HG03558 (cell line): ENCODE data around the gene LRRC4B.

ENCODE experiments used
- ATAC-seq: cut with Tn5 transposase; IDR thresholded peaks from one replicate; pipeline ENCODE4 v1.9.1; 2021; ENCODE audit warnings: moderate number of reproducible peaks; ENCODE audit not compliant: unreplicated experiment; ENCODE audit errors: extremely low read depth

Gene LRRC4B

DNA sequence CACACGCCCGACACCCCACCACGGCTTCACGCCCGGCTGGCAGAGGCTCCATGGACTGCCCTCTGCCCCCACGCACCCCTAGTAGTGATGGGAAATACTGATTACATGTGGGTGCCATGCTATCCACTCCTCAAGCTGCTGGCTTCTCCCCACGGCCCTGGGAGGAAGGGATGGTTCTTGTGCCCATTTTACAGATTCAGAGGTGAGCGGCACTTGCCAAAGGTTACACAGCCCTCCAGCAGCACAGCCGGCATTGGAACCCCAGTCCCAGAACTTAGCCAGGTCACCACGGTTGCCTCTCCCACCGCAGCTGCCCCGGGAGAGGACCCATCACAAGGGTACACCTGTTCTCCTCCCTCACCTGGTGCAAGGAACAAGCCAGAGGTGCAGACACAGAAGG is 13.2 kb downstream of the LRRC4B start:
- ATAC-seq = no peak

- ATAC-seq = no peak
These were observed 14.0 kb downstream of the LRRC4B start for GRCh38 chr19:50554212-50554611.

DNA sequence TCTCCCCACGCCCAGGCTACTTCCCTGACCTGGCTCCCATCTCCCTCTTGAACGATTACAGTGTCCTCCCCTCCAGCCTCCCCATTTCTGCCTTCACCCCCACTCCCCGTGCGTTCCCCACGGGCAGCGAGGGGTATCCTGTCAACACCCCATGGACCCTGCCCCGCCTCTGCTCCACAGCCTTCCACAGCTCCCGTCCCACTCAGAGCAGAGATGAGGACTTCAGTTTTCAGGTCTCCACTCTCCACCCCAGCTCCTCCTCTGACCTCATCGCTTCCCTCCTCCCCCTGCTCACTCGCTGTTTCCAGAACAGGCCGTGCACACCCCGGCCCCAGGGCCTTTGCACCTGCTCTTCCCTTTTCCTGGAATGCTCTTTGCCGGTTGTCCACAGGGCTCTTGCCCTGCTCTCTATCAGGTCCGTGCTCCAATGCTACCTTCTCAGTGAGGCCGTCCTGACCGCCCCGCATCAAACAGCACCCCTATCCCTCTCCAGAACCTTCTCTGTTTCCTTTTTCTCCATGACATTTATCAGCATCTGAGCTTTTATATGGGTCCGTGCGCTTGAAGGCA is 15.0 kb downstream of the LRRC4B start:
- no peak for ATAC-seq

GRCh38 chr19:50552540-50552939 is 15.7 kb downstream of the LRRC4B start:
- no peak for ATAC-seq

DNA sequence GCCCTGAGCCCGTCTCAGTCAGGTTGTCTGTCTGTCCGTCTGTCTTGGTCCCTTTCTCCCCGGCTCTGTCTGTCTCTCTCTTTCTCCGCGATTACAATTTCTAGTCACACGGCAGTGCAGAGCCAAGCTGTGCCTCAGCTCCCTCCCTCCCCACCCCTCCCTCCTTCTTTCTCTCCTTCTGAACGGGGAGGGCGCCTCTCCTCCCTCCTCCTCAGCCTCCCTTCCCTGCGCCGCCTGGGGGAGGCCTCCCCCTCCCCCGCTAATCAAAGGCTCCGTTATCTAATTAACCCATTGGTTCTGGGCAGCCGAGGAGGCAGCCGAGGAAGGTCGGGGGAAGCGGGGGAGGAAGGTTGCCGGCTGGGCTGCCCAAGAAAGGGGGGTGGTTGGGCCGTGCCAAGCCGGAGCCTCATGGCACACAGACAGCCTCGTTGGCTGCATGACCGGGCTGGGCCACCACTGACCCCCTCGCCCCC is 16.5 kb downstream of the LRRC4B start:
- no peak for ATAC-seq

GRCh38 chr19:50551034-50551714 is 17.1 kb downstream of the LRRC4B start:
- ATAC-seq = no peak

GRCh38 chr19:50550594-50550966 is 17.7 kb downstream of the LRRC4B start:
- ATAC-seq = no peak

GRCh38 chr19:50549927-50550593 is 18.2 kb downstream of the LRRC4B start:
- no peak for ATAC-seq

GRCh38 chr19:50549059-50549926 is 18.9 kb downstream of the LRRC4B start:
- ATAC-seq = no peak

GRCh38 chr19:50548191-50549058 is 19.8 kb downstream of the LRRC4B start:
- ATAC-seq = no peak

DNA sequence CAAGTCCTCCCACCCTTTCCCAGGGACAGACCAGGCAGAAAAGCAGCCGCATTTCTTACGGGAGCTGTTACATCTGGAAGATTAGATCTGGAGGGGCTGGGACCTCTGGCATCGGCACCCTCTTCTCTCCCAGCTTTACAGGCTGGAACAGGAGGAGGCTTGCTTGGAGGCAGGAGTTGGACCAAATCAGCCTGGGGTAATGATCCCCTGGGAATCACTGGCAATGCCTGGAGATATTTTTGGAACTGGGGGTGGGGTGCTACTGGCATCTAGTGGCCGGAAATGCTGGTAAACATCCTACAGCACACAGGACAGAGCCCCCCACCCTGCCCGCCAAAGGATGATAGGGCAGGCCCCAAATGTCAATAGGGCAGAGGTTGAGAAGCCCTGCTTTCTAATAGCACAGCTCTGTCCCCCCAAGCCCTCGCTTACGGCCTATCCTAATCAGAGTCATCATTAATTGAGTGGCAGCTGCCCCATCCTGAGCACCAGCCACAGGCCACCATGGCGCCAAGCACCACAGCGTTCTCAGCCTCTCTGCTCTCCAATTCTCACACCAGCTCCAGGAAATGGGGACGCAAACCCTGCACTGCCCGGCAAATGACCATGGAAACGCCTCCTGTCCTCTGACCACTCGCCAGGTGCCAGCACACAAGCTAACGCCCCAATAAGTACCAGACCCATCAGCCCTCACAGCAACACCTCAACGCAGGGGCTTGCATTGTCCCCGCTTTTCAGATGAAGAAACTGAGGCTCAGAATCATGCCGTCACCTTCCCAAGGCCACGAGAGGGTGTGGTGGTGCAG is 20.6 kb downstream of the LRRC4B start:
- ATAC-seq = no peak

GRCh38 chr19:50546527-50547221 is 21.6 kb downstream of the LRRC4B start:
- no peak for ATAC-seq

GRCh38 chr19:50542943-50543342 is 25.3 kb downstream of the LRRC4B start:
- ATAC-seq = no peak

GRCh38 chr19:50537769-50538230 is 30.4 kb downstream of the LRRC4B start:
- no peak for ATAC-seq

GRCh38 chr19:50537306-50537685 is 30.9 kb downstream of the LRRC4B start:
- ATAC-seq = no peak

- ATAC-seq = no peak
These were observed 31.5 kb downstream of the LRRC4B start for GRCh38 chr19:50536662-50537305.

- no peak for ATAC-seq
These were observed 32.5 kb downstream of the LRRC4B start for GRCh38 chr19:50535672-50536187.

- no peak for ATAC-seq
These were observed 33.8 kb downstream of the LRRC4B start for GRCh38 chr19:50534478-50534877.
